Right renal pelvis (tissue), 4 donors: Measurements from ENCODE around the gene SCYGR8. TPM values are rescaled to one million over a fixed set of nuclear protein-coding genes. Genes with fewer than 3 reads are reported as not detected.
"Not testable (repeated sequence)": the region's sequence is repeated elsewhere in the genome, so short reads cannot be mapped to it uniquely, and the experiment has no call there.

Experiments used
- DNase-seq, 4 donors: peaks; one replicate each; pipeline ENCODE4 v3.0.0-alpha.2; 2013; ENCODE audit warnings: low read depth in 4 of 4, low spot score in 3 of 4, missing footprints in 1 of 4
- polyA plus RNA-seq, 4 donors: library from polyadenylated mRNA; unstranded; fragments of 120-200 nt; gene quantifications; one replicate each; pipeline ENCODE4 v1.2.1, GENCODE V29; 2013; ENCODE audit not compliant: insufficient read length in 4 of 4

The SCYGR8 gene
- polyA plus RNA-seq, result not detected

- DNase-seq, result no peak
These were observed at the start of gene SCYGR8 for GRCh38 chr2:227745594-227745993. Gene SCYGR8 (plus strand): TSS chr2:227745894. CDS start chr2:227745894, 0 bp downstream.

- DNase-seq, result no peak
These were observed 48.6 kb upstream of the SCYGR8 start for GRCh38 chr2:227696990-227697679.

GRCh38 chr2:227701556-227701955 is 44.1 kb upstream of the SCYGR8 start:
- no peak for DNase-seq

- DNase-seq, result no peak
These were observed 42.4 kb upstream of the SCYGR8 start for GRCh38 chr2:227703280-227703732.

GRCh38 chr2:227703961-227704360 is 41.7 kb upstream of the SCYGR8 start:
- no peak for DNase-seq

GRCh38 chr2:227706859-227707258 is 38.8 kb upstream of the SCYGR8 start:
- no peak for DNase-seq

GRCh38 chr2:227707390-227707789 is 38.3 kb upstream of the SCYGR8 start:
- DNase-seq, result no peak

GRCh38 chr2:227710986-227711385 is 34.7 kb upstream of the SCYGR8 start:
- no peak for DNase-seq

- no peak for DNase-seq
These were observed 32.4 kb upstream of the SCYGR8 start for GRCh38 chr2:227713291-227713690.

- DNase-seq, result no peak
These were observed 29.2 kb upstream of the SCYGR8 start for GRCh38 chr2:227716501-227716900.

GRCh38 chr2:227717687-227718567 is 27.8 kb upstream of the SCYGR8 start, which contains the start of gene SLC19A3:
Gene SLC19A3 (minus strand): TSS chr2:227718028. CDS start chr2:227702318, 15,710 bp downstream.
- DNase-seq, result peak; percentile 50 to 59 (median 52)

- DNase-seq, result no peak
These were observed 26.1 kb upstream of the SCYGR8 start for GRCh38 chr2:227719641-227720040.

GRCh38 chr2:227720680-227721079 is 25.0 kb upstream of the SCYGR8 start:
- no peak for DNase-seq

GRCh38 chr2:227722821-227723220 is 22.9 kb upstream of the SCYGR8 start:
- DNase-seq, result not testable (repeated sequence)

GRCh38 chr2:227724394-227725039 is 21.2 kb upstream of the SCYGR8 start, which contains the start of gene SCYGR6:
Gene SCYGR6 (minus strand): TSS chr2:227724757. CDS start chr2:227724757, 0 bp downstream.
- no peak for DNase-seq

- no peak for DNase-seq
These were observed 17.7 kb upstream of the SCYGR8 start, which contains the start of gene SCYGR7 for GRCh38 chr2:227728035-227728434. Gene SCYGR7 (plus strand): TSS chr2:227728335. CDS start chr2:227728335, 0 bp downstream.

GRCh38 chr2:227739351-227739750 is 6.3 kb upstream of the SCYGR8 start:
- DNase-seq, result no peak

- not testable (repeated sequence) for DNase-seq
These were observed 5.0 kb upstream of the SCYGR8 start for GRCh38 chr2:227740705-227741104.

- no peak for DNase-seq
These were observed 2.4 kb downstream of the SCYGR8 start for GRCh38 chr2:227748079-227748478.

- DNase-seq, result not testable (repeated sequence)
These were observed 10.6 kb downstream of the SCYGR8 start for GRCh38 chr2:227756261-227756660.
